Breast epithelium (tissue), 3 donors: ENCODE data around the gene PRKN.

Experiments
- POLR2A ChIP-seq: fragments of 450-650 bp; IDR thresholded peaks from one replicate; pipeline ENCODE4 v1.6.1; 2016; ENCODE audit warnings: antibody characterized with exemption, mild to moderate bottlenecking, moderate library complexity
- POLR2AphosphoS5 ChIP-seq, 3 donors: sonication (generic); formaldehyde crosslinking; IDR thresholded peaks; one replicate each; pipeline ENCODE4 v1.6.1; 2017; ENCODE audit warnings: antibody characterized with exemption in 3 of 3
- TF ChIP-seq, protein P1 (sequence below), 3 donors: fragments of 450-650 bp; IDR thresholded peaks; one replicate each; pipeline ENCODE4 v1.5.1; 2016 to 2017; ENCODE audit warnings: antibody characterized with exemption in 3 of 3, mild to moderate bottlenecking in 3 of 3, moderate library complexity in 3 of 3

GRCh38 chr6:162154930-162155329 is 572.6 kb downstream of the PRKN start:
- TF ChIP-seq POLR2A: no peak
- no peak for TF ChIP-seq POLR2AphosphoS5 (IDR thresholded peaks at IDR 0.05)
- TF ChIP-seq, protein P1, sequence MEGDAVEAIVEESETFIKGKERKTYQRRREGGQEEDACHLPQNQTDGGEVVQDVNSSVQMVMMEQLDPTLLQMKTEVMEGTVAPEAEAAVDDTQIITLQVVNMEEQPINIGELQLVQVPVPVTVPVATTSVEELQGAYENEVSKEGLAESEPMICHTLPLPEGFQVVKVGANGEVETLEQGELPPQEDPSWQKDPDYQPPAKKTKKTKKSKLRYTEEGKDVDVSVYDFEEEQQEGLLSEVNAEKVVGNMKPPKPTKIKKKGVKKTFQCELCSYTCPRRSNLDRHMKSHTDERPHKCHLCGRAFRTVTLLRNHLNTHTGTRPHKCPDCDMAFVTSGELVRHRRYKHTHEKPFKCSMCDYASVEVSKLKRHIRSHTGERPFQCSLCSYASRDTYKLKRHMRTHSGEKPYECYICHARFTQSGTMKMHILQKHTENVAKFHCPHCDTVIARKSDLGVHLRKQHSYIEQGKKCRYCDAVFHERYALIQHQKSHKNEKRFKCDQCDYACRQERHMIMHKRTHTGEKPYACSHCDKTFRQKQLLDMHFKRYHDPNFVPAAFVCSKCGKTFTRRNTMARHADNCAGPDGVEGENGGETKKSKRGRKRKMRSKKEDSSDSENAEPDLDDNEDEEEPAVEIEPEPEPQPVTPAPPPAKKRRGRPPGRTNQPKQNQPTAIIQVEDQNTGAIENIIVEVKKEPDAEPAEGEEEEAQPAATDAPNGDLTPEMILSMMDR (IDR thresholded peaks at IDR 0.05): no peak
